ENCODE data around the gene PSMD6.

DNA sequence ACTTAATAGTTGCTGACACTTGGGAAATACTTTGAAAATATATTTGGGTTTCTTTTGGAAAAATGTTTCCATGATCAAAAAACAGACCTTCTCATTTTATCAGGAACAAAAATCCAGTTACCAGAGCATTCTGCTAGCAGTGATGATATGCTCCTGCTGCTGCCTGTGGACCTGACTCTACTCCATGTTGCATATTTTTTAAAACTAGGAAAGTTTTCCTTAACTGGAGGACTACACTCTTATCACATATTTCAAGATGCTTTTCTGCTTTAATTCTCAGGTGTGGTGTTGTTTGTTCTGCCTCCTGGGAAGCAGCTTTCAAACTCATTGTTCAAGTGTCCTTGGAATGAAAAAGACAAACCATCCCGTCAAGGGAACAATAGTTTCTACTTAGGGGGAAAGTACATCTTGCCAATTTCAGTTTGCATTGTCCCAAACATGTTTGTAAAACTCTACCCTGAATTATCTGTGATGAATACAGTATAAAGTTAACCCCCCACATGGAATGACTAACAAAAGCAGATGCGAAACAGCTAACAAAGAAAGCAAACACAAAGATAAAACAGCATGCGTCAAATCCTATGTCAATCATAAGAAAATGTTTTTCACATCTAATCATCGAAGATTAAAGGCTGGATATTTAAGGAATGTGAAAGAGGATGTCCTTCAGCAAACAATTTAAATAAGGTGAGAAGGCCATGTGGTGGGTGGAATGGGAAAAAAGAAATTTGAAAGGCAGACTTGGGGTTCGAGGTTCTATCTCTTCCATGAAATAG is 40.1 kb upstream of the PSMD6 start:
- TF ChIP-seq, protein P1, sequence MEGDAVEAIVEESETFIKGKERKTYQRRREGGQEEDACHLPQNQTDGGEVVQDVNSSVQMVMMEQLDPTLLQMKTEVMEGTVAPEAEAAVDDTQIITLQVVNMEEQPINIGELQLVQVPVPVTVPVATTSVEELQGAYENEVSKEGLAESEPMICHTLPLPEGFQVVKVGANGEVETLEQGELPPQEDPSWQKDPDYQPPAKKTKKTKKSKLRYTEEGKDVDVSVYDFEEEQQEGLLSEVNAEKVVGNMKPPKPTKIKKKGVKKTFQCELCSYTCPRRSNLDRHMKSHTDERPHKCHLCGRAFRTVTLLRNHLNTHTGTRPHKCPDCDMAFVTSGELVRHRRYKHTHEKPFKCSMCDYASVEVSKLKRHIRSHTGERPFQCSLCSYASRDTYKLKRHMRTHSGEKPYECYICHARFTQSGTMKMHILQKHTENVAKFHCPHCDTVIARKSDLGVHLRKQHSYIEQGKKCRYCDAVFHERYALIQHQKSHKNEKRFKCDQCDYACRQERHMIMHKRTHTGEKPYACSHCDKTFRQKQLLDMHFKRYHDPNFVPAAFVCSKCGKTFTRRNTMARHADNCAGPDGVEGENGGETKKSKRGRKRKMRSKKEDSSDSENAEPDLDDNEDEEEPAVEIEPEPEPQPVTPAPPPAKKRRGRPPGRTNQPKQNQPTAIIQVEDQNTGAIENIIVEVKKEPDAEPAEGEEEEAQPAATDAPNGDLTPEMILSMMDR (IDR thresholded peaks at IDR 0.05; ENCODE audit: low read depth, low read length) = no peak
- no peak for TF ChIP-seq POLR2A (IDR thresholded peaks at IDR 0.05; ENCODE audit: extremely low read depth, insufficient read length)
- TF ChIP-seq MYC (IDR thresholded peaks at IDR 0.05; ENCODE audit: low read depth, low read length) = no peak
- TF ChIP-seq, protein P2, sequence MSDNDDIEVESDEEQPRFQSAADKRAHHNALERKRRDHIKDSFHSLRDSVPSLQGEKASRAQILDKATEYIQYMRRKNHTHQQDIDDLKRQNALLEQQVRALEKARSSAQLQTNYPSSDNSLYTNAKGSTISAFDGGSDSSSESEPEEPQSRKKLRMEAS (IDR thresholded peaks at IDR 0.05; ENCODE audit: low read depth, low read length) = no peak
